Upper lobe of left lung (tissue), 4 donors: ENCODE results near the gene CLIP2.

Experiments used
- CTCF ChIP-seq, 6 experiments: fragments of 450-650 bp in 4 of 6; fragments of 200-600 bp in 2 of 6; sonication (generic) in 2 of 6; IDR thresholded peaks; one replicate each; pipeline ENCODE4 v1.5.1; 2016 to 2019; ENCODE audit warnings: antibody characterized with exemption in 6 of 6
- EP300 ChIP-seq, 4 donors: sonication (generic); formaldehyde crosslinking; IDR thresholded peaks; one replicate each; pipeline ENCODE4 v1.5.1; 2017; ENCODE audit warnings: antibody characterized with exemption in 4 of 4, control low read depth in 2 of 4
- POLR2A ChIP-seq, 4 donors: fragments of 450-650 bp; IDR thresholded peaks; one replicate each; pipeline ENCODE4 v1.5.1; 2016 to 2017; ENCODE audit warnings: antibody characterized with exemption in 4 of 4, mild to moderate bottlenecking in 2 of 4
- POLR2AphosphoS5 ChIP-seq, 2 donors: sonication (generic); formaldehyde crosslinking; IDR thresholded peaks; one replicate each; pipeline ENCODE4 v1.5.1; 2017; ENCODE audit warnings: antibody characterized with exemption in 2 of 2

- TF ChIP-seq EP300 (IDR thresholded peaks at IDR 0.05) = no peak
- TF ChIP-seq CTCF (IDR thresholded peaks at IDR 0.05) = no peak
- no peak for TF ChIP-seq POLR2AphosphoS5 (IDR thresholded peaks at IDR 0.05)
- no peak for TF ChIP-seq POLR2A (IDR thresholded peaks at IDR 0.05)
Observed at GRCh38 chr7:74288034-74288881, 949 bp upstream of the CLIP2 start.
